GM18951 (cell line): ENCODE measurements around the gene ATP6V0B.

Experiments used
- POLR2A ChIP-seq: IDR thresholded peaks from 4 replicates; pipeline ENCODE4 v1.6.1; 2011; ENCODE audit warnings: mild to moderate bottlenecking; ENCODE audit not compliant: insufficient read length, insufficient read depth; ENCODE audit errors: extremely low read depth
- in situ Hi-C: fragments of 300-500 bp; cut with MboI; formaldehyde crosslinking; loops from one replicate; pipeline ENCODE4 v1.12.0; 2022; ENCODE audit warnings: low sequenced_read_pairs, mixed read lengths, inconsistent platforms; ENCODE audit not compliant: unreplicated experiment

The ATP6V0B gene

DNA sequence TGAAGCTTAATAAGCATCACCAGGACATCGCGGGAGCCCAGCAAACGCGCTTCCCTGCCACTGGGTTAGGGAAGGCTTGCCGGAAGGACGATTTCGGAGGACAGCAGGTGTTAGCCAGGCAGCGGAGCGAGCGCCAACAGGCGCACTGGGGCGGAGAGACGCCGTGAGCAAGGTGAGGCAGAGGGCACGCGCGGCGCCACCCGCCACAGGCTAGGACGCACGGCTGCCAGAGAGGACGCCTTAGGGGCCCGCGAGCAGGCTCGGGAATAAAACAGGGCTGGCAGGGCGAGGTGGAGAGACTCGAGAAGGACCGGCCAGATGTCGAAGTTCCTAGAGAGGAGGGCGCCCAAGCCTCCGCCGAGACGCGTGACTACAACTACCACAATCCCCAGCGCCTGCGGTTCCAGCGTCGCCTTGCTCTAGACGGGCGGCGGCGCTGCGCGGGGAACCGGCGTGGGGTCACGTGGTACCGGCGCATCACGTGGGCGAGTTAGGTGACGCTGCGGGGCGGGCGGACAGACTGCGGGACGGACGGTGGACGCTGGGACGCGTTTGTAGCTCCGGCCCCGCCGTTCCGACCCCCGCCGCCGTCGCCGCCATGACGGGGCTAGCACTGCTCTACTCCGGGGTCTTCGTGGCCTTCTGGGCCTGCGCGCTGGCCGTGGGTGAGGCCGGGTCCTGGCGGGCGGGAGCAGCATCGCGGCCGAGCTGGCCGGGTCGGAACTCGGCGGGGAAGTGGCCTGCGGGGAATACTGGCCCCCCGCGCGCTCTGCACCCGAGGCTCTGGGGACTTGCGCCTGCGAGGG is at the start of gene ATP6V0B:
Gene ATP6V0B, plus strand, starts transcription at position 518 of the 806 bp plus-strand sequence. Its CDS starts 81 bp downstream, at position 599.
- in situ Hi-C loops, result no loop called here
- peak; percentile 83 for TF ChIP-seq POLR2A

DNA sequence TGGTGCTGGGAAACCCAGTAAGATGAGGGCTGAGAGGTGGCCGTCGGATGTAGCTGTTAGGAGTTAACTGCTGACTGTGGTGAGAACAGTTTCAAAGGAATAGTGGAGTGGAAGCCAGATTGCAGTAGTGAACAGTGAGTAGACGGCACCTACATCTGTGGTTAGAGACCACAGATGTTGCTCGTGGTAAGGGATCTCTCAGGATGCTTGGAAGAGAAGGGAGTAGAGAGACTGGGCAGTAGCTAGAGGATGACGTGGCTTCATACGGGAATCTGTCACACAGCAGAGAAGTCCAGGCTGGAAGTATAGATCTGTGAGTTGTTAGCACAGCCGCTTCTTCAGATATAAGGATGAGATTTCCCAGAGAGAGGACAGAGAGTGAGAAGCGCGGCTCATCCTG is 48.9 kb upstream of the ATP6V0B start:
- in situ Hi-C loops, result no loop called here

DNA sequence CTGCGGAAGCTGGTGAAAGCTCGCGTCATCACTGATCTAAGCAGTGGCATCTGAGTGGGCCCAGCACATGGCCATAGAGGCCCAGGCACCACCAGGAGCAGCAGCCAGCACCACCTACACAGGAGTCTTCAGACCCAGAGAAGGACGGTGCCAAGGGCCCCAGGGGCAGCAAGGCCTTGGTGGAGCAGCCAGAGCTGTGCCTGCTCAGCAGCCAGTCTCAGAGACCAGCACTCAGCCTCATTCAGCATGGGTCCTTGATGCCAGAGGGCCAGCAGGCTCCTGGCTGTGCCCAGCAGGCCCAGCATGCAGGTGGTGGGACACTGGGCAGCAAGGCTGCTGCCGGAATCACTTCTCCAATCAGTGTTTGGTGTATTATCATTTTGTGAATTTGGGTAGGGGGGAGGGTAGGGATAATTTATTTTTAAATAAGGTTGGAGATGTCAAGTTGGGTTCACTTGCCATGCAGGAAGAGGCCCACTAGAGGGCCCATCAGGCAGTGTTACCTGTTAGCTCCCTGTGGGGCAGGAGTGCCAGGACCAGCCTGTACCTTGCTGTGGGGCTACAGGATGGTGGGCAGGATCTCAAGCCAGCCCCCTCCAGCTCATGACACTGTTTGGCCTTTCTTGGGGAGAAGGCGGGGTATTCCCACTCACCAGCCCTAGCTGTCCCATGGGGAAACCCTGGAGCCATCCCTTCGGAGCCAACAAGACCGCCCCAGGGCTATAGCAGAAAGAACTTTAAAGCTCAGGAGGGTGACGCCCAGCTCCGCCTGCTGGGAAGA is 44.4 kb upstream of the ATP6V0B start:
- in situ Hi-C loops, result loop anchor here (10.0 kb wide), 2 partner anchors 176 to 396 kb away; partner anchors contain the start of gene PTPRF
- no peak for TF ChIP-seq POLR2A

More for the DNA sequence above, 48.9 kb upstream of the ATP6V0B start:
- no peak for TF ChIP-seq POLR2A

DNA sequence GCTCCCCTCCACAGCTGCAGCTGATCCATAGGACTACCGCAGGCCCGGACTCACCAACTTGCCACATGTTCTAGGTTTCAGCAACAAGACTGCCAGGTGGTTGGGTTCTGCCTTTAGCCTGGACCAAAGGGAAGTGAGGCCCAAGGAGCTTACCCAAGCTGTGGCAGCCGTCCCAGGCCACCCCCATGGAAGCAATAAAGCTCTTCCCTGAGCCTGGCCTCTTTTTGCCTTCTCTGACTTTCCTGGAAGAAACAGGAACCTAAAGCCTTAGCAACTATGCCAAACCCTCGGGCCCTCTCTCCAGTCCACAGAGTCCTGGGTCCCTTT is 43.8 kb upstream of the ATP6V0B start:
- TF ChIP-seq POLR2A, result no peak
- in situ Hi-C loops, result loop anchor here (10.0 kb wide), 2 partner anchors 176 to 396 kb away; partner anchors contain the start of gene PTPRF

DNA sequence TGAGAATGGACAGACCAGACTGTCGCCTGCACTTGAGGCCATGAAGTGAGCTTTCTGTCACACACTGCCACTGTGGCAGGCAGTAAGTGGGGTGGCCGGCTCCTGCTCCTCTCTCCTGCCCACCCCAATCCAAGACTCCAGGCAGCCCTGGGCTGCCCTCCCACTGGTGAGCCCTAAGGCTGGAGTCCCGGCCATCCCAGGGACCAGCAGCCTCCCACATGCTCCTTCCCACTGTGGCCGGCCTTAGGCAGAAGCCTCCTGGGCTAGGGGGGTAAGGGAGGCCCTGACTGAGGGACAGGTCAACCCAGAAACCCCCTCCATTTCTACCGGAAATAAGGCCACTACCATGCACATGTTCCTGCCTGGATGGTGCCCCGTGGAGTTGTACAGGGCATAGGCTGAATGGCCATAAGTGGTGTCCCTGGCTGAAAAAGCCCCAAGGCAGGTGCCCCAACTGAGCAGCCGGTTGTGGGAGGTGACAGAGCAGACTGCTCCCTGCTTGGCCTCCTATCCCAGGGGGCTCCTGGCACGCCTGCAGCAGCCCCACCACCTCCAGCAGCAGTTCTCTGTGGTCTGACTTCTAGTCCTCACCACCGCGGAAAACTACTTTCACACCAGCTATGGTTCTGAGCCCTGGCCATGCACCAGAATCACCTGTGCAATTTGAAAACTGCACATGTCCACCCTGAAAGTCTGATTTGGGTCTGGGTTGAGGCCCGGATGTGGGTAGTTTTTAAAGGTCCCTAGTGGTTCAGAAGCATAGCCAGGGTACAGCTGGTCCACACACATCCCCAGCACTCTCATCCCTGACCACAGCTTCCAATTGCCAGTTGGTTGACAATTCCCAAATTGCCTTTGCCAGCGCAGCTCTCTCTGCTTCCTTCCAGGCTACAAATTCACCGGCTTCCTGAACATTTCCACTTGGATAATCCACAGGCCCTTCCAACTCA is 42.8 kb upstream of the ATP6V0B start:
- in situ Hi-C loops, result loop anchor here (10.0 kb wide), 2 partner anchors 177 to 397 kb away; partner anchors contain the start of gene PTPRF
- TF ChIP-seq POLR2A, result no peak

DNA sequence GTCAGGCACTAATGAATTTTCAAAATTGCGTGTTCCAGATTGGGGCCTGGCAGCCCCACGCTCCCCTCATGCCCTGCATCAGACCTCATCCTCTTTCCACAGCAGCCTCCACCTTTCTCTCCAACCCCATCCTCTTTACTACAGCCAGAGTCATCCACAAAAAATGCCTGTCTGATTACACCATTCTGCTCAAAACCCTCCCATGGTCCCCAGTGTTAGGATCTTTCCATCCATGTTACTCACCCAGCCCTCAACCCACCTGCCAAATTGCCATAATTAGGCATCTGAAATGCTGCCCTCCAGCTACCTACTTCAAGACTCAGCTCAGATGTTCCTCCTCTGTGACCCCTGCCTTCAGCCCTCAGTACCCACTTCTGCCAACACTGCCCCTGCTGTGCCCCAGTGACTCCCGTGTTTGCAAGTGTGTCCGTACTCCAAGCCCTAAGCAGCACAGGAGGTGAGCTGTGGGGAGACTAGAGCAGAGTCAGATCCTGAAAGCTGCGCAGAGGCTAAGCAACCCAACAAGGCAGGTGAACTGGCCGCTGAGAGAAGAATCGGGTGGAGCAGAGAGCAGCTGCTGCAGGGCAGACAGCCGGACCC is 41.9 kb upstream of the ATP6V0B start:
- in situ Hi-C loops, result loop anchor here (10.0 kb wide), 2 partner anchors 178 to 398 kb away; partner anchors contain the start of gene PTPRF
- TF ChIP-seq POLR2A, result no peak

DNA sequence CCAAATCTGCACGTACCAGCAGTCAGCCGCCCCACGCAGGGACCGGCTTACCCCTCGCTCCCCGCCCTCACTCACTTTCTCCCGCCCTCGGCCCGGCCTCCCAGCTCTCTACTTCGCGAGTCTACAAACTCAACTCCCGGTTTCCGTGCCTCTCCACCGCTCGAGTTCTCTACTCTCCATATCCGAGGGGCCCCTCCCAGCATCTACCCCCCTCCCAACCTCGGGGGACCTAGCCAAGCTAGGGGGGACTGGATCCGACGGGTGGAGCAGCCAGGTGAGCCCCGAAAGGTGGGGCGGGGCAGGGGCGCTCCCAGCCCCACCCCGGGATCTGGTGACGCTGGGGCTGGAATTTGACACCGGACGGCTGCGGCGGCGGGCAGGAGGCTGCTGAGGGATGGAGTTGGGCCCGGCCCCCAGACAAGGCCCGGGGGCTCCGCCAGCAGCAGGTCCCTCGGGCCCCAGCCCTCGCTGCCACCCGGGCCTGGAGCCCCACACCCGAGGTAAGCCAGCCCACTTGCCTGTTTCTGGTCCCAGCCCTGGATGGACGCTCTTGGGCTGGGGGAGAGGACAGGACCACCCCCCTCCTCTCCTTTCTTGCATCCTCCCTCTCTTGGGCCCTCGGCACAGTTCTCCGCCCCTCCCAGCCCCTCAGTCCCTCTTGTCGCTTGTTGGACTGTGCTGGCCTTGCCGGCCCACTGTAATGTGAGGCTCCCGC is 41.2 kb upstream of the ATP6V0B start, which contains the start of gene ARTN:
Gene ARTN, plus strand, starts transcription at position 416 of the 715 bp plus-strand sequence. CDS start 1,856 bp downstream, outside the sequence.
- in situ Hi-C loops, result loop anchor here (10.0 kb wide), 2 partner anchors 179 to 399 kb away; partner anchors contain the start of gene PTPRF
- TF ChIP-seq POLR2A, result no peak

DNA sequence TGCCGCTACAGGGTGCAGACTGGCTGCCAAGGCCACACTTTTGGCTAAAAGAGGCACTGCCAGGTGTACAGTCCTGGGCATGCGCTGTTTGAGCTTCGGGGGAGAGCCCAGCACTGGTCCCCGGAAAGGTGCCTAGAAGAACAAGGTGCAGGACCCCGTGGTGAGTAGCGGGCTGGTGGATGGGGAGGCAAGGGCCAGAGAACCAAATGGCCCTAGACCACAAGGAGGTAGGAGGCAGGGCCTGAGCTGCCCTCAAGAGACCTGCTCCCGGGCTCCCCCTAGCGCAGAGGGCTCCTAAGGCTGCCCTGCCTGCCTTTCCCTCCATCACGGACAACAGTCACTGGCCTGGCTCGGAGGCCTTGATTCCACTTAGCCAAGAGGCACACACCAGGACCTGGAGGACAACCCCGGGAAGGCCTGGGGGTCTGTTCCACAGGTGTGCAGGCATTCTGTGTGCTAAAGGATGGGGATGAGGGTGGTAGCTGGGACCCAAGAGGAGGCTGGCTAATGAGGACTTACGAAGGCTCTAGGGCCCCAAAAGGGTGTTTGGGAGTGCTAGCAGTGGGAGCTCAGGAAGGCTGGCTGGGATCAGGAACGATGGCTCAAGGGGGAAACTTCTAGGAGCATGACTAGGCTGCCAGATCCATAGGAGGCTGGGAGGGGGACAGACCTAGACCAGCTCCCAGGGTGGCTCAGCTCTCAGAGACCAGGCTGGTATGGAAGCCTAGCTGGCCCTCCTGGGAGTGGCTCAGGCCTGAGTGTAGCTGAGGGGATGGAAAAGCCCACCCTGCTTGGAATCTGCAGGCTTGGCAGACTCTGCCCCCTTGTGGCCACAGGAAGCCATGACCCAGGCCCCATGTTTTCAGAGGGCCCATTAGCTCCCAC is 40.4 kb upstream of the ATP6V0B start:
- in situ Hi-C loops, result loop anchor here (10.0 kb wide), 2 partner anchors 180 to 400 kb away; partner anchors contain the start of gene PTPRF
- no peak for TF ChIP-seq POLR2A

DNA sequence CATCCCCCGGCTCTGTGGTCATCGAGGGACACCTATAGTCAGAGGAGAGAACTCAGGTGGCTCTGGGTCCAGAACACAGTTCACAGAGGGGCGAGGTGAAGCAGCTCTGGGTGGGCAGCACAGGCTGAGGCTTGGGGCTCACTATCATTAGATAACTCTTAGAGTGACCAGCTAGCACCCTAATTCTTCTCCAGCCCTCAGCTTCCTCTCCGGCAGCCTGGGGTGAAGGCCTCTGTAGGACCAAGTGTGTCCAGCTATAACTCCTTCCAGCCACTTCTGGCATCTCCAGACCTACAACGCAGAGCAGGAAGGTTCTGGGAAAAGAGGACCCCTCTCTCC is 39.8 kb upstream of the ATP6V0B start:
- no peak for TF ChIP-seq POLR2A
- in situ Hi-C loops, result loop anchor here (10.0 kb wide), 2 partner anchors 180 to 400 kb away; partner anchors contain the start of gene PTPRF

DNA sequence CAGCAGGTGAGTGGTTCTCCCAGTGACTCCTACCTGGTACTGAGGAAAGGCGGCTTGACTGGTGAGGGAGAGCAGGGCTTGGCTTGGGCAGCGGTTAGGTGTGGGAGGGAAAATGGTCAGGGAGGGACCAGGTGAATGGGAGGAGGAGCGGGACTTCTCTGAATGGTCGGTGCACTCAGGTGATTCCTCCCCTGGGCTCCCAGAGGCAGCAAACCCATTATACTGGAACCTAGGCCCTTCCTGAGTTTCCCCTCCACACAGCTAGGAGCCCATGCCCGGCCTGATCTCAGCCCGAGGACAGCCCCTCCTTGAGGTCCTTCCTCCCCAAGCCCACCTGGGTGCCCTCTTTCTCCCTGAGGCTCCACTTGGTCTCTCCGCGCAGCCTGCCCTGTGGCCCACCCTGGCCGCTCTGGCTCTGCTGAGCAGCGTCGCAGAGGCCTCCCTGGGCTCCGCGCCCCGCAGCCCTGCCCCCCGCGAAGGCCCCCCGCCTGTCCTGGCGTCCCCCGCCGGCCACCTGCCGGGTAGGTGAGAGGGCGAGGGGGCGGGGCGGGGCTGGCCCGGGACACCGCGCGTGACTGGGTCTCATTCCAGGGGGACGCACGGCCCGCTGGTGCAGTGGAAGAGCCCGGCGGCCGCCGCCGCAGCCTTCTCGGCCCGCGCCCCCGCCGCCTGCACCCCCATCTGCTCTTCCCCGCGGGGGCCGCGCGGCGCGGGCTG is 38.9 kb upstream of the ATP6V0B start:
- in situ Hi-C loops, result loop anchor here (10.0 kb wide), 2 partner anchors 181 to 401 kb away; partner anchors contain the start of gene PTPRF
- no peak for TF ChIP-seq POLR2A
